Endothelial cell of umbilical vein (primary cell): Measurements from ENCODE around the gene TUBA4A.
"Not testable (repeated sequence)": the region's sequence is repeated elsewhere in the genome, so short reads cannot be mapped to it uniquely, and the experiment has no call there.

Experiments
- CTCF ChIP-seq, 2 donors: IDR thresholded peaks; 1 replicate in 1 of 2; 2 replicates in 1 of 2; pipeline ENCODE4 v1.5.1; 2011; ENCODE audit warnings: low read length in 2 of 2, mild to moderate bottlenecking in 2 of 2, moderate library complexity in 2 of 2, control low read depth in 1 of 2, inconsistent platforms in 1 of 2, low read depth in 1 of 2; ENCODE audit not compliant: insufficient read depth in 1 of 2; ENCODE audit errors: extremely low read depth in 1 of 2
- EZH2 ChIP-seq: IDR thresholded peaks from 2 replicates; pipeline ENCODE4 v1.6.1; 2012; ENCODE audit warnings: borderline replicate concordance, low read depth, mild to moderate bottlenecking, moderate library complexity, low read length, inconsistent platforms; ENCODE audit not compliant: severe bottlenecking
- MYC ChIP-seq: IDR thresholded peaks from one replicate; pipeline ENCODE4 v1.6.1; 2011; ENCODE audit warnings: mild to moderate bottlenecking, low read depth, low read length
- POLR2A ChIP-seq: IDR thresholded peaks from 2 replicates; pipeline ENCODE4 v1.6.1; 2012; ENCODE audit warnings: low read depth, mild to moderate bottlenecking, control low read depth, low read length
- POLR2AphosphoS5 ChIP-seq: IDR thresholded peaks from 2 replicates; pipeline ENCODE4 v1.6.1; 2012; ENCODE audit warnings: low read depth, mild to moderate bottlenecking, control low read depth, low read length, moderate library complexity; ENCODE audit not compliant: insufficient read depth

GRCh38 chr2:219201331-219201730 lies 52.4 kb downstream of the TUBA4A start:
- not testable (repeated sequence) for TF ChIP-seq CTCF (IDR thresholded peaks at IDR 0.05; ENCODE audit: extremely low read depth in 1 of 2, insufficient read depth in 1 of 2, low read depth in 1 of 2, low read length in 2 of 2); MYC; POLR2A; EZH2; POLR2AphosphoS5
